ENCODE data around the gene LIAS.
"Not testable (repeated sequence)": the region's sequence is repeated elsewhere in the genome, so short reads cannot be mapped to it uniquely, and the experiment has no call there.

DNA sequence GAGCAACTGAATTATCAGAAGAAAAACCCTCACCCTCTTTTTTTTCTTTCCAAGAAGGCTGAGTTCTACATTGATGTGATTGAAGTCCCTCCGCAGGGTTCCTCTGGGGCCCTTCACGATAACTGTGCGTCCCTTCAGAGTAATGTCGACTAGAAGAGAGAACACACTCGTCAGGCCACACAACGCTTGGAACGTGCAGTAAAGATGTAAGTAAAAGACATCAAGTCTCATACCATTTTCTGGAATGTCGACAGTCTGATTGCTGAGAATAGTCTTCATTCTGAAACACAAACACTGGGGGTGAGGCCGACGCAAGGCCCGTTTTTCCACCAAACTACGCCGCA, 723 bp upstream of the LIAS start:
- TF ChIP-seq, protein P1, sequence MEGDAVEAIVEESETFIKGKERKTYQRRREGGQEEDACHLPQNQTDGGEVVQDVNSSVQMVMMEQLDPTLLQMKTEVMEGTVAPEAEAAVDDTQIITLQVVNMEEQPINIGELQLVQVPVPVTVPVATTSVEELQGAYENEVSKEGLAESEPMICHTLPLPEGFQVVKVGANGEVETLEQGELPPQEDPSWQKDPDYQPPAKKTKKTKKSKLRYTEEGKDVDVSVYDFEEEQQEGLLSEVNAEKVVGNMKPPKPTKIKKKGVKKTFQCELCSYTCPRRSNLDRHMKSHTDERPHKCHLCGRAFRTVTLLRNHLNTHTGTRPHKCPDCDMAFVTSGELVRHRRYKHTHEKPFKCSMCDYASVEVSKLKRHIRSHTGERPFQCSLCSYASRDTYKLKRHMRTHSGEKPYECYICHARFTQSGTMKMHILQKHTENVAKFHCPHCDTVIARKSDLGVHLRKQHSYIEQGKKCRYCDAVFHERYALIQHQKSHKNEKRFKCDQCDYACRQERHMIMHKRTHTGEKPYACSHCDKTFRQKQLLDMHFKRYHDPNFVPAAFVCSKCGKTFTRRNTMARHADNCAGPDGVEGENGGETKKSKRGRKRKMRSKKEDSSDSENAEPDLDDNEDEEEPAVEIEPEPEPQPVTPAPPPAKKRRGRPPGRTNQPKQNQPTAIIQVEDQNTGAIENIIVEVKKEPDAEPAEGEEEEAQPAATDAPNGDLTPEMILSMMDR (IDR thresholded peaks at IDR 0.05): not testable (repeated sequence)
- TF ChIP-seq SIN3A (IDR thresholded peaks at IDR 0.05; ENCODE audit: borderline replicate concordance, insufficient read depth, low read depth, low read length); POLR2AphosphoS5 (IDR thresholded peaks at IDR 0.05; ENCODE audit: low read depth, low read length): not testable (repeated sequence)

Measured in Panc1 (cell line).